Measurements from ENCODE around the gene ATL1. TPM values are rescaled to one million over a fixed set of nuclear protein-coding genes. Genes with fewer than 3 reads are reported as not detected.

ATL1 gene
- total and polyA plus RNA-seq, 2 of the 13 experiments (the other 11 are each of a cell fraction or from before 2014, with no cell fraction given), result 0.60 to 0.65 TPM

GRCh38 chr14:50667996-50668825, 108.3 kb downstream of the ATL1 start, which contains the start of gene SAV1 (continued):
- TF ChIP-seq ZBTB2 (CRISPR knock-in tag; IDR thresholded peaks at IDR 0.05; ENCODE audit: low read depth) (peak; percentile 89), WIZ (CRISPR knock-in tag; IDR thresholded peaks at IDR 0.05) (no peak), ZSCAN31 (CRISPR knock-in tag; IDR thresholded peaks at IDR 0.05; ENCODE audit: low read depth) (peak; percentile 84), CEBPB (IDR thresholded peaks at IDR 0.05; ENCODE audit: borderline replicate concordance, low read depth, low read length) (no peak), KLF16 (CRISPR knock-in tag; IDR thresholded peaks at IDR 0.05) (peak in 1 of 2 experiments; percentile 65; a peak in 1 of 4 replicates), AKAP8 (CRISPR knock-in tag; IDR thresholded peaks at IDR 0.05) (no peak), SMARCE1 (IDR thresholded peaks at IDR 0.05; ENCODE audit: borderline replicate concordance) (no peak), TFDP1 (CRISPR knock-in tag; IDR thresholded peaks at IDR 0.05; ENCODE audit: borderline replicate concordance) (peak; percentile 80; the same call in 1 of the 2 replicates), TEAD2 (CRISPR knock-in tag; IDR thresholded peaks at IDR 0.05) (no peak), HDAC2 (CRISPR knock-in tag; IDR thresholded peaks at IDR 0.05) (0 out of 2 replicates have a peak, but pooled peaks have one; percentile 31), TOE1 (CRISPR knock-in tag; IDR thresholded peaks at IDR 0.05) (no peak), ZBTB39 (CRISPR knock-in tag; IDR thresholded peaks at IDR 0.05) (no peak; the same call in 1 of the 2 replicates), ZNF792 (CRISPR knock-in tag; IDR thresholded peaks at IDR 0.05) (no peak; the same call in 1 of the 2 replicates), MIER3 (CRISPR knock-in tag; IDR thresholded peaks at IDR 0.05; ENCODE audit: borderline replicate concordance) (no peak; the same call in 1 of the 2 replicates), JDP2 (CRISPR knock-in tag; IDR thresholded peaks at IDR 0.05; ENCODE audit: borderline replicate concordance) (no peak), BATF2 (CRISPR knock-in tag; IDR thresholded peaks at IDR 0.05) (0 out of 2 replicates have a peak, but pooled peaks have one; percentile 25), ZNF790 (CRISPR knock-in tag; IDR thresholded peaks at IDR 0.05; ENCODE audit: borderline replicate concordance) (no peak), GATA4 (IDR thresholded peaks at IDR 0.05; ENCODE audit: borderline replicate concordance, low read depth) (peak; percentile 94), ZBTB4 (CRISPR knock-in tag; IDR thresholded peaks at IDR 0.05; ENCODE audit: borderline replicate concordance) (no peak), ZKSCAN1 (IDR thresholded peaks at IDR 0.05; ENCODE audit: low read length) (no peak)

Measured in HepG2 (cell line).